Mucosa of descending colon (tissue), 3 donors: ENCODE results near the gene SIL1. TPM values are rescaled to one million over a fixed set of nuclear protein-coding genes. Genes with fewer than 3 reads are reported as not detected.
"Not testable (repeated sequence)": the region's sequence is repeated elsewhere in the genome, so short reads cannot be mapped to it uniquely, and the experiment has no call there.

Experiments used
- ATAC-seq: fragments of 200-7000 bp; cut with Tn5 transposase; one replicate; pipeline ENCODE4 v1.9.1; 2020; ENCODE audit warnings: mild to moderate bottlenecking, moderate library complexity
- DNase-seq, 3 donors: peaks; one replicate each; pipeline ENCODE4 v3.0.0-alpha.2; 2020
- H3K36me3 ChIP-seq: fragments of 200-600 bp; one replicate; pipeline ENCODE4 v1.8.0; 2021; ENCODE audit warnings: low read depth, mild to moderate bottlenecking
- H3K4me1 ChIP-seq: fragments of 200-600 bp; one replicate; pipeline ENCODE4 v1.8.0; 2021; ENCODE audit warnings: low read depth, mild to moderate bottlenecking
- H3K4me3 ChIP-seq: fragments of 200-600 bp; one replicate; pipeline ENCODE4 v1.8.0; 2021; ENCODE audit warnings: mild to moderate bottlenecking
- H3K9me3 ChIP-seq: fragments of 200-600 bp; one replicate; pipeline ENCODE4 v1.8.0; 2021; ENCODE audit warnings: mild to moderate bottlenecking
- CTCF ChIP-seq: fragments of 200-600 bp; IDR thresholded peaks from one replicate; pipeline ENCODE4 v1.8.0; 2022; ENCODE audit warnings: antibody characterized with exemption, mild to moderate bottlenecking
- intact Hi-C, 2 donors: fragments of 100-400 bp; cut with DNase I in 1 of 2; cut with micrococcal nuclease in 1 of 2; formaldehyde crosslinking; loops; one replicate each; pipeline versions ENCODE4 v1.11.0 to v1.11.1; 2022; cut with DNase I, micrococcal nuclease
- total RNA-seq, 3 donors: library from RNA; stranded (reverse); fragmentation: NEBNext Ultra II Directional in 2 of 3; extraction: Animal tissue kit (Norgen Biotek cat#: 25700) in 2 of 3; gene quantifications; one replicate each; pipeline versions ENCODE4 v1.2.1 to v1.2.4, GENCODE V29; 2021 to 2023
- donor health status: DM: no; HTN: no; CAD: no; lungs with moderate emphysema.
- donor health status: DM: no; HTN: no; CAD: no.
- donor health status: DM: no; HTN: yes; CAD: no.

SIL1 gene
- total RNA-seq, 3 donors from 2014 or later = 35.2 to 35.8 (median 35.6) TPM

GRCh38 chr5:139196296-139196956 is 1.7 kb downstream of the SIL1 start:
- ATAC-seq = no peak
- TF ChIP-seq CTCF = no peak
- Histone ChIP-seq H3K4me3 (no peak overlapping the region), H3K9me3 (no peaks in the 10 kb centered on the region), H3K36me3 (no peaks in the 10 kb centered on the region), H3K4me1 (no peaks in the 10 kb centered on the region)
- intact Hi-C loops = no loop called here
- DNase-seq = no peak

- no peak overlapping the region for H3K4me3 ChIP-seq
- ATAC-seq (no peak), DNase-seq (no peak)
- no peaks in the 10 kb centered on the region for H3K9me3 ChIP-seq
- H3K4me1 ChIP-seq = no peaks in the 10 kb centered on the region
- H3K36me3 ChIP-seq = no peaks in the 10 kb centered on the region
- intact Hi-C loops = no loop called here
- TF ChIP-seq CTCF = no peak
These were observed 3.7 kb downstream of the SIL1 start for GRCh38 chr5:139194486-139194885.

- intact Hi-C loops = no loop called here
- no peak for TF ChIP-seq CTCF
- DNase-seq (no peak), ATAC-seq (no peak)
- no peaks in the 10 kb centered on the region for H3K4me1 ChIP-seq
- H3K9me3 ChIP-seq = no peaks in the 10 kb centered on the region
- H3K36me3 ChIP-seq = no peaks in the 10 kb centered on the region
- H3K4me3 ChIP-seq = no peak overlapping the region
These were observed 4.2 kb downstream of the SIL1 start for GRCh38 chr5:139193928-139194327.

GRCh38 chr5:139192906-139193305 is 5.3 kb downstream of the SIL1 start:
- intact Hi-C loops, DNase-seq, ATAC-seq, H3K9me3 ChIP-seq, H3K4me1 ChIP-seq, H3K36me3 ChIP-seq, H3K4me3 ChIP-seq: not testable (repeated sequence)

GRCh38 chr5:139191954-139192353 is 6.2 kb downstream of the SIL1 start:
- H3K9me3 ChIP-seq, H3K36me3 ChIP-seq, DNase-seq, H3K4me3 ChIP-seq, ATAC-seq, intact Hi-C loops, H3K4me1 ChIP-seq: not testable (repeated sequence)

GRCh38 chr5:139190125-139190524 is 8.0 kb downstream of the SIL1 start:
- H3K36me3 ChIP-seq = no peaks in the 10 kb centered on the region
- no peak for ATAC-seq
- intact Hi-C loops = no loop called here
- TF ChIP-seq CTCF = no peak
- H3K9me3 ChIP-seq = no peaks in the 10 kb centered on the region
- H3K4me1 ChIP-seq = peaks cover 7% of the 10 kb centered on the region
- DNase-seq = no peak
- H3K4me3 ChIP-seq = no peak overlapping the region
